DMS153 treated with DMSO at 0.1 percent for 48 hours (cell line): ENCODE measurements around the gene ZNF547.

Source experiments
- DNase-seq: peaks from one replicate; lab custom pipeline; 2025; ENCODE audit not compliant: unreplicated experiment; lab: John Stamatoyannopoulos, UW

ZNF547 gene

DNA sequence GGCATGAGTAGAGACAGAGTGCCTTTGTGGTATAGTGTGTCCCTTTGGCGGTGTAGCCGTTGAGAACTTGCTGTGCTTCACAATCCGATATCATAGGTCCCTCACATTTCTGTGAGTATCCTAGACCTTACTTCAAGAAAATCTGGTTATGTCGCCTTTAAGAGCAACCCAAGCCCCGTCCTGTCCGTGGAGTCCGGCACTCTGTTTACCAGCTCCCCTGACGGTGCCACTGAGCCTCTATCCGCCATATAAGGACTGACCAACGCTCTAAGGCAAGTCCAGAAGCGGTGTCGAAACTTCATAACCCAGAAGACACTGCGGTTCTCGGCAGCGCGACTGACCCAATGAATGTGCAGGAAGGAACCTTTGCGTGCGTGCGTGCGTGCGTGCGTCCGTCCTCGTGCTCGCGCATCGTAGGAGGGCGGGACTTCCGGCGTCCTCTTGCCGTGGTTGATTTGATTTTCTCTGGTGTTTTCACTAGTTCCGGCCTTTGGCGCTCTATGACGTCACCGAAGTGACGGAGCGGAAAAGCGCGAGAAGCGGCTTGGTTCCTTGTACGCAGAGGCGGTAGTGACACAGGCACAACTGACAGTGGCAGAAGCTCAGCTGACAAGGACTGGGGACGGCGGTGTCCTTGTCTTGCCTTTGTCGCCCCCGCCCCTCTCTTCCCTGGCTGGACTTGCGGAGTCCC lies at the start of gene ZNF547, which contains the start of gene TRAPPC2B:
Gene ZNF547, plus strand, starts transcription at position 555 of the 691 bp plus-strand sequence. CDS start 5,005 bp downstream, outside the sequence.
Gene TRAPPC2B, plus strand, starts transcription at position 555 of the 691 bp plus-strand sequence. CDS start 1,283 bp downstream, outside the sequence.
- DNase-seq, result peak; percentile 51

DNA sequence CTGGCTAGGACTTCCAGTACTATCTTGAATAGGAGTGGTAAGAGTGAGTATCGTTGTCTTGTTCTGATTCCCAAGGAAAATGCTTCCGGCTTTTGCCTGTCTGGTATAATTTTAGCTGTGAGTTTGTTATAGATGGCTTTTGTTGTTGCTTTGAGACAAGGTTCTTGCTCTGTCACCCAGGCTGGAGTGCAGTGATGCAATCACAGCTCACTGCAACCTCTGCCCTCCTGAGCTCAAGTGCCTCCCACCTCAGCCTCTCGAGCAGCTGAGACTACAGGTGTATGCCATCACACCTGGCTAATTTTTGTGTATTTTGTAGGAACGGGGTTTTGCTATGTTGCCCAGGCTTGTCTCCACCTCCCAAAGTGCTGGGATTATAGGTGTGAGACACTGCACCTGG lies 49.2 kb upstream of the ZNF547 start:
- DNase-seq, result no peak

DNA sequence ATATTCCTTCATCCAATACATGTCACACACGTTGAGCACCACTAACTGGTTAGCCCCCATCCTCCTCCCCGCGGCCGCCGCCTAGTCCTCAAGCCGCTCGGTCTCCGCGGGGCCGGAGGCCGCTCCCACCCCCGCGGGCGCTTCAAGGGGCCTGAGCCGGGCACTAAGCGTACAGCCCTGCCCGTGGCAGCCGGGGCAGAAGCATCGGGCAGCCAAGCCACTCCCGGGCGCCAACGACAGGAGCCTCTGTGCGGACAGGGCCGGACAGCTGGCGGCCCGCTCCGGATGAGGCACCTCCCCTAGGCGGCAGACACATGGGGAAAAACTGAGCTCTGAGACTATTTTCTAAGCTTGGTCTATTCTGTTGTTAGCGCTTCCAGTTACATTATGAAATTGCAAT lies 45.8 kb upstream of the ZNF547 start:
- DNase-seq, result no peak

DNA sequence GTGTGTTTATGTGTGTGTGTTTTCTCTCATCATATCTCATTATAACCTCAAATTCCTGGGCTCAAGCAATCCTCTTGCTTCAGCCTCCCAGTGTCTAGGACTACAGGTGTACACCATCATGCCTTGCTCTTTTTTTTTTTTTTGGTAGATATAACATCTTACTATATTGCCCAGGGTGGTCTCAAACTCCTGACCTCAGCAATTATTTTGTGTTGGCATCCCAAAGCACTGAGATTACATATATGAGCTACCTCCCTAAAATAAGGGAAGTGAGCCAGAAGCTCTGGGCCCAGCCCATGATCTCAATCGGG lies 43.5 kb upstream of the ZNF547 start:
- DNase-seq, result no peak

DNA sequence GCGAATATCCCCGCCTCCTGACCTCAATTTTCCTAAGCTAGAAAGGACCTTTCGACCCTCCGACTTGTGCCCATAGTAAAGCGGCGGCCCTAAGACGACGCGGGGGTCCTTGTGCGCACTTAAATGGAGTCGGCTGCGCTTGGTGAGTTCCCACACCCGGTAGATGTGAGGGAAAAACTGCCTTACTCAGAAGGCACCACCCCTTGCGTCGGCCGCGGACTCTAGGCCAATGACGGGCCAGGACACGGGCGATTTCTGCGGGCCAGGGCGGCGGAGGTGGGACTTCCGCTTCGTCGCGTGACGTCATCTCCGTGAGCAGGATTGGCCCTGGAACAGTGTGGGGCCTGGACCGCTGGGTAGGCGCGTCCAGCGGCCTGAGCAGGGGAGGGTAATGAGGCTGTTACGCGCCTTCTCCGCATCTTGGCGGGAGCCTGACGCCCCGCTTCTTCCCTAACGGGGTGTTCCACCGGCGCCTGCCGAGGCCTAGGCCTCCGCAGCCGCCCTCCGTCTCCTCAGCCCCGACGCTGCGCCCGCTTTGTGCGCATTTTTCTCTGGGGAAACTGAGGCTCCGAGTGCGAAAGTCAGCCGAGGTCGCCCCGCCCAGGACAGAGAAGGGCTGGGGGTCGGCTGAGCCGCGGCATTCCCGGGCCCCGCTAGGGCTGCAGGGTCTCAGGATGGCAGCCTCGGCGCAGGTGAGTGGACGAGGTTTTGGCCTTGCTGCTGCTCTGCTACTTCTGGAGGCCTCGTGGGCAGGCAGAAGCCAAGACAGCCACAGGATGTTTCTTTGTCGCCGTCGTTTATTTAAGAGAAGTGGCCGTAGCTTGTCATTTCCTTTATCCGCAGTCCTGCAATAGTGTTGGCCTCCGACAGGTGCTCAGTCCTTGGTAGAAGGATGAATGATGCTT lies 42.9 kb upstream of the ZNF547 start, which contains the start of gene ZNF543:
Gene ZNF543, plus strand, starts transcription at position 293 of the 905 bp plus-strand sequence. Its CDS starts 382 bp downstream, at position 675.
- DNase-seq, result peak; percentile 79

DNA sequence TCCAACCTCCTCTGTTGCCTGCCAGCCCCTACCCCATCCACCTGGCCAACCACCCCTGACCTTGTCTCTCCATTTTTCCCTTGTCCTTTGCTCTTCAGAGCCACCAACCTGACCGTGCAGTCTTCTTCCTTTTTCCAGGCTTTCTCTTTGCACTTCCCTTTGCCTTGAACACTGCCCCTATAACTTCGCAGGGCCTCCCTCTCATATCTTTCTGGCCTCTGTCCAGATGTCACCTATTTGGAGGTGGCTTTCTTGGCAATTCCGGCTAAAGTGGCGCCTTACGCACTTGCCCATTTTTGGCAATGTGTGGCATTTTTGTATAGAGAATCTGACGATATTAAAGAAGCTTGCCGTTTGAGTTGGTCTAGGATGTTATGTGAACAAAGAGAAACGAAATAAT lies 42.2 kb upstream of the ZNF547 start:
- no peak for DNase-seq

DNA sequence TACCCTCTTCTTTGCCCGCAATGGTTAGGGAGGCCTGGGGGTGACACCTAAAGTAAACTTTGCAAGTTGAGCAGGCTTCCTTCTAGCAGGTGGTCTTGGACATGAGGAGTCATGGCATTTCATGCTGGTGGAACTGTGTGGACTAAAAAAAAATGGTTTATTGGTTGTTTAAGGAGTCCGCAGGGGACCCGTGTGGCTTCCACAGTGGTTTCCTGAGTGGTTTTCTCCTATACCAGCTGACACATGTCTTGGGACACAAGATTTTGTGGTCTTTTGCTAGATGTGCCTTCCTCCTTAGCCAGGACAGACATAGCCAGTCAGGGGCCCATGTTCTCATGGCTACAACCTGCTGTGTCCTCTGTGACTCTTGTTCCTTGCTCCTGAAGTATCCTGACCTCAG lies 41.6 kb upstream of the ZNF547 start:
- DNase-seq, result no peak

DNA sequence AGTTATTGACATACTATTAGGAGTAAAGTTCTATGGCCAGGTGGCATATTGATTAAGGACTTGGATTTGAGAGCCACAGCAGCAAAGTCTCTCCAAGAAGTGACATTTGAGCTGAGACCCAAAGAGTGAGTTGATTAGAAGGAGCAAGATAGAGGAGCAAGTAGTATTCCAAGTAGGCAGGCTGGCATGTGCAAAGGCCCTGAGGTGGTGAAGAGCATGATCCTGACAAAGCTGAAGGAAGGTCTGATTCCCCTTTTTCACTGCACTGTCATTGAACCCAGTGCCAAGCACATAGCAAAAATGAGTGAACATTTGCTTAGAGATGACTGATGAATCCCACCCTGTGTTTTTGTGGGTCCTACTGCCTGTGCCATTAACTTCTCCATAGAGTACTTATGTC lies 38.4 kb upstream of the ZNF547 start:
- no peak for DNase-seq

DNA sequence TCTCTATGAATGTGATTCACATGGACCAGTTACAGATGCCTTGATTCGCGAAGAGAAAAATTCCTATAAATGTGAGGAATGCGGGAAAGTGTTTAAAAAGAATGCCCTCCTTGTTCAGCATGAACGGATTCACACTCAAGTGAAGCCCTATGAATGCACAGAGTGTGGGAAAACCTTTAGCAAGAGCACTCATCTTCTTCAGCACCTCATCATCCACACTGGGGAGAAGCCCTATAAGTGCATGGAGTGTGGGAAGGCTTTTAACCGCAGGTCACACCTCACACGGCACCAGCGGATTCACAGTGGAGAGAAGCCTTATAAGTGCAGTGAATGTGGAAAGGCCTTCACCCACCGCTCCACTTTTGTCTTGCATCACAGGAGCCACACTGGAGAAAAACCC lies 35.4 kb upstream of the ZNF547 start:
- no peak for DNase-seq

DNA sequence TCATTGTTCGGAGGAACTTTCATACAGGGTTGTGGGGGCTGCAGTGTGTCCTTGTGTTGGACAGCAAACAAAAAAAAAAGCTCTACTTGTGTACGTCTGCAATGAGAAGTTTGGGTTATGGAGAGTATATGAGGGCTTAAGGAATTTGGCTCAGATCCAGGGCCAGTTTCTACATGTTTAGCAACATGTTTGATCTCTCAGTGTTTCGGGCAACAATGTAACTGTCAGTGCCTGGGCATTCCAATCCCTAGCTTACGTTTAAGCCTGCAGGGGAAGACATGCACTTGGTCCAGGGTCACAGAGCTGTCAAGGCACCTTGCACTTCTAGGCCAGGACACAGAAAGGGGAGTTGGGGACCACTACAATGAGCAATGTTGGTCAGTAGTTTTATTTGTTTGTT lies 29.2 kb upstream of the ZNF547 start:
- no peak for DNase-seq

DNA sequence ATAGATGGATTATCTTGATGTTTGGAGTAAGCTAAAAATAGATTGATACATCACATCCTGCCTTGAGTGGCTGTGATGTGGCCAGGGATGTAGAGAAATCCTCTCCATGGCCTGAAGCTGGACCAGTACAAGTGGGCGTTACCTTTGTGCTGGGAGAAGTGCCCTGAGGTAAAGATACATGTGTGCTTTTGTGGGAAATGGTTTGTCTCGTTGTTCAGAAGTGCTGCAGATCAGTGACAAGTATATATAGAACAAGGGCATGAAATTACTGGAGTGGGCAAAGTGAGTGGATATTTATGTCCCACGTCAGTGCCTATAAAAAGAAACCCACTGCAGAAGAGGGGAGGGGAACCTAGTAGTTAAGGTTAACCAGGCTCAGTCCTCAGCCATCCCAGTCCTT lies 24.5 kb upstream of the ZNF547 start:
- DNase-seq, result no peak

DNA sequence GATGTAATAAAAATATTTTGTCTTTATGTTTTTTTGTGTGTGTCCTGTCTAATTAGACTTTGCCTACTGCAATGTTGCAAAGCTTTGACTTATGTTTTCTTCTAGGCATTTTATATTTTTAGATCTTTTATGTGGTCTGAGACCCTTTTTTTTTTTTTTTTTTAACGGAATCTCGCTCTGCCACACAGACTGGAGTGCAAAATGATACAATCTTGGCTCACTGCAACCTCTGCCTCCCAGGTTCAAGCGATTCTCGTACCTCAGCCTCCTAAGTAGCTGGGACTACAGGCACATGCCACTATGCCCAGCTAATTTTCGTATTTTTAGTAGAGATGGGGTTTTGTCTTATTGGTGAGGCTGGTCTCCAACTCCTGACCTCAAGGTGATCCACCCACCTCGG lies 20.8 kb upstream of the ZNF547 start:
- no peak for DNase-seq

DNA sequence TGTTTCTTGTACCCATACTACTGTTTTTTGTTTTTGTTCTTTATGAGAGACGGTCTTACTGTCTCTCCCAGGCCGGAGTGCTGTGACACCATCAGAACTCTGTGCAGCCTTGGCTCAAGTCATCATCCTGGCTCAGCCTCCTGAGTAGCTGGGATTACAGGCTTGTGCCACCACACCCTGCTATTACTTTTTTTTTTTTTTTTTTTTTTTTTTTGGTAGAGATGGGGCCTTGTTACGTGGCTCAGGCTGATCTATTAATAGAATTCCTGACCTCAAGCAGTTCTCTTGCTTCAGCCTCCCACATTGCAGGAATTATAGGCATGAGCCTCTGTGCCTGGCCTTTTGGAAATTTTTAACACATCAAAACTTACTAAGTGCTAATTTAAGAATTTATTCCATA lies 15.2 kb upstream of the ZNF547 start:
- no peak for DNase-seq

DNA sequence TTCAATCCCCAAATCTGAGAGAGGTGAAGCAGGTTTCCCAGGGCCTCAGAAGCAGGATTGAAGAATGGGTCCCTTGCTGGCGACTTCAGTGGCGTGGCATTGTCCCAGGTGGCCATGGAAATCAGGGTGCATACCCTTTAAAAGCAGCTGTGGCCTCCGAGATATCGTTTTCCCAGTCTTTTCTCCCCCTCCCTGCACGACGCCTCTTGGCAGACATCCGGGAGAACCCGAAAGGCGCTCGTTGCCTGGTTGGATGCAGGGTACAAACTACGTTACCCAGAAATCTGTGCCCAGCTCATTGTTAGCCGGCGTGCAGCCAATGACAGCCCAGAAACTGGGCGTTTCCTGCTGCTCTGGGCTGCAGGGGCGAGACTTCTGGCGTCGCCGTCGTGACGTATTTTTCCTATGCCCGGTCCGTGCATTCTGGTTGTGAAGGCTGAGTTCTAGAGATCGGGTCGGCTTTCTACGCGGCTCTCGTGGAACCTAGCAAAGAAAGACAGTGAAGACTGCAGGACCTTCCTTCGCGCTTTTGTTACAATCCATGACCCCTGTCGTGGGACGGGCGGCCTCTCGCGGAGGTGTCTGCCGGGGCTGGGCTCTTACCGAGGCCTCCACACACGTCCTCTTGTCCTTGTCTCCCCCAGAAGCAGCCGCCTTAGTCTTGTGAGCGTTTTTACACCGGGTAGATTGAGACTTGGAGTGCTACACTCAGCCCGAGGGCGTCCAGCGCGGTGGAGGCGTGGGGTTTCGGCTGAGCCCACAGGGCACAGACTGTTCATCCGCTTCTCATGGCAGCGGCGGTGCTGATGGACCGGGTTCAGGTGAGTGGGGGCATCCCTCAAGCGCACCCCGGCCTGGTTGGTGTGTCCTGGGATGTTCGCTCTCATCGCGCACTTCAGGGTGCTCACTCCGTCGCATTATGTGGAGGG lies 12.2 kb upstream of the ZNF547 start, which contains the start of gene ZNF304:
Gene ZNF304, plus strand, starts transcription at position 395 of the 929 bp plus-strand sequence. Its CDS starts 394 bp downstream, at position 789.
- peak; percentile 15 for DNase-seq

DNA sequence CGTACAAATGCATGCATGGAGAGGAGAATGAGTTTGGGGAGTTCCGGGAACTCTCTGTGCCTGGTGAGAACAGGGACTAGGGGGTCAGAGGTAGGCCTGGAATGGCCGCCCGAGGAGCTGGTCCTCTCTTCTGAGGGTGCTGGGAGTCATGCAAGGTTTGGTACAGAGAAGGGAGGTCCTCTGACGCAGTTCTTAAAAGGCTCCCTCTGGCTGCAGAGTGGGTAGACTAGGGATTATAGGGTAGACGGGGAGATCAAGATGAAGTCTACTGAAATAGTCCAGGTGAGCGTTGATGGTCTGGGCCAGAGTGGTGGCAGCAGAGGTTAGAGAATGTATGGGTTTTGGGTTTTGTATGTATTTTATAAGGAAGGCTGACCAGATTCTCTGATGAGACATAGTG lies 11.5 kb upstream of the ZNF547 start:
- no peak for DNase-seq

DNA sequence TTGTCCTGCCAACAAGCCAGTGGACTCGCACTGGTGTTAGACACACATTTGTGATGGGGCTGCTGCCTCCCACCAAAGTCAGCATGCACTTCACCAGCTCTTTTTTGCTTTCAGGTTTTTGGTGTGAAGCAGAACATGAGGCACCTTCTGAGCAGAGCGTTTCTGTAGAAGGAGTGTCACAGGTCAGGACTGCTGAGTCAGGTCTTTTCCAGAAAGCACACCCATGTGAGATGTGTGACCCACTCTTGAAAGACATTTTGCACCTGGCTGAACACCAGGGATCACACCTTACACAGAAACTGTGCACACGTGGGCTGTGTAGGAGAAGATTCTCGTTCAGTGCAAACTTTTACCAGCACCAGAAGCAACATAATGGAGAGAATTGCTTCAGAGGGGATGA lies 7.4 kb upstream of the ZNF547 start:
- DNase-seq, result no peak

DNA sequence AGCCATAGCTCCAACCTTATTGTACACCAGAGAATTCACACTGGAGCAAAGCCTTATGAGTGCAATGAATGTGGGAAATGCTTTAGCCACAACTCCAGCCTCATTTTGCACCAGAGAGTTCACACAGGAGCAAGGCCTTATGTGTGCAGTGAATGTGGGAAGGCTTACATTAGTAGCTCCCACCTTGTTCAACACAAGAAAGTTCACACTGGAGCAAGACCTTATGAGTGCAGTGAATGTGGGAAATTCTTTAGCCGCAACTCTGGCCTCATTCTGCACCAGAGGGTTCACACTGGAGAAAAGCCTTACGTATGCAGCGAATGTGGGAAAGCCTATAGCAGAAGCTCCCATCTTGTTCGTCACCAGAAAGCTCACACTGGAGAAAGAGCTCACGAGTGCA lies 5.9 kb upstream of the ZNF547 start:
- DNase-seq, result no peak

DNA sequence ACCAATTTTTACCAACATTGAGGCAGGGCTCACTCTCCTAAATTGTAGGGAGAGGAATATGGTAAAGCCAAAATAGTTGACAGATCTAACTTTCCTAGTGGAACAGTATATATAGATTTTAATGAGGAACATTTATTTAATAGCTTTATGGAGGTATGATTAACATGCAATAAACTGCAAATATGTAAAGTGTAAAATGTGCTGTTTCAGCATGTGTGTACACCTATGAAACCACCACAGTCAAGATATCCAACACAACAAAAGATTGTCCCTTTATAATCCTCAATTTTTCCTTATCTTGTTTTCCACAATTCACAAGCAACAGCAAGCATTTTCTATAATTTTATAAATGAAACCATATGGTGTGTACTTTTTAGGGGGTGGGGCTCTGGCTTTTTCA lies 4.1 kb upstream of the ZNF547 start:
- DNase-seq, result no peak

DNA sequence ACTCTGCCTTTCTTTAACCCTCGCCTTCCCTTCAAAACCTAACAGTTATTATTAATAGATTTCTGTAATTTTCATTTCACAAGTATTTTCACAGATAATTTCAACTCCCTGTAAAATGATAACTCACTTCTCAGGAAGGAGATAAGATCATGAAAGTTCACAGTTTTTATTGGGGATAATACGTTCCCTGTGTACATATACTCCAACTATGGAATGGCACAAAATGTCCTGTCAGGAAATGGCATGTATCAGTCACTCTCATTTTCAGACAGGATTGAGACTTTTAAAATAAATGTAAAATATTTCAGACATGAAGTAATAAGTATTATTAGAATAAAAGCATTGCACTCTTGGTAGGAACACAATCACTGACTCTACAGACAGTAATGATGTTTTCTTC lies 932 bp upstream of the ZNF547 start:
- no peak for DNase-seq

DNA sequence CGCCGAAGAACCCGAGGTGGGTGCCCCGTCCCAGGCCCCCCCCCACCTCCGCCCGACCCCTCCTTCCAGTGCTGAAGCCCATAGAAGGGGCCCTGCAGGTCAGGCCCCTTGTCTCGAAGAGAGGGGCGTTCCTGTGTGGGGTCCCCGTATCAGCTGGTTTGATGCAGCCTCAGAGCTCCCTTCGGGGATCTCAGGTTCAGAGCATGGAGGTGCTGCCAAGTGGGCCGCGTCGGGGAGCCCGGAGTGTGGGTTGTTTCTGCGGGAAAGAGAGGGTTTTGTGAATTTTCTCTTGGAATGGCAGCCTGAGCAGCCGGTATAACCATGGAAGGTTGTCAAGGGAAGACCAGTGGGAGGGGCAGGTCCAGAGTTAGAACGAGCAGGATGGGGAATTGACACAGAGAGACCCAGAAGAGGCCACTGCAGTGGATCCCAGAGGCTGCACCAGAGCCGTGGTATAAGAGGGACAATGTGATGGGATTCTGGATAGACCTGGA lies 384 bp downstream of the ZNF547 start:
- no peak for DNase-seq

DNA sequence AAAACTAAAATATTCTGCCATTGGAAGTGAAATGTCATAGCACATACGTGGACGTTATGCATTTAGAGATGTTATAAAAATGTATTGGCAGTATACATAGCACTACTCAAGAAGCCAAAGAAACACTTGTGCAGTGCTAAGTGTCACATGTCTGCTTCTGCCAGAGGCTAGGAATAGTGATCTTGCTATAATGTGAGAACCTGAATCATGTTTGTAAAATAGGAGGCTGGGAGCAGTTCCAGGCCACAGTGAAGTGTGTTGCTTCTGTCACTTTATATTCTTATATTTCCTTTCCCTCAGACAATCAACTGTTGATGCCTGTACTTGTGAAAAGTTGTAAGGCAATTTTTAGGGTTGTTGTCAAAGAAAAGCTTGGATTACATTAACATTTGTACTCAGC lies 3.4 kb downstream of the ZNF547 start:
- DNase-seq, result no peak
